Activated T-helper 17 cell treated with anti-CD3 and anti-CD28 coated beads, Interleukin-2, amount 50 U/mL, for 72 hours (primary cell): Measurements from ENCODE around the gene SLC9A9. TPM values are rescaled to one million over a fixed set of nuclear protein-coding genes. Genes with fewer than 3 reads are reported as not detected.
A peak's percentile ranks its signal among the peaks of the same experiment; 100 is the strongest.
"Not testable (repeated sequence)": the region's sequence is repeated elsewhere in the genome, so short reads cannot be mapped to it uniquely, and the experiment has no call there.

Source experiments
- ATAC-seq: fragments of 150-1000 bp; cut with Tn5 transposase; replicated peaks from 2 replicates; pipeline ENCODE4 v1.10.0; 2021; ENCODE audit warnings: mild to moderate bottlenecking, moderate library complexity
- H3K27ac Mint-ChIP-seq: one replicate; pipeline ENCODE4 v1.8.0; 2022; ENCODE audit warnings: mixed read lengths
- H3K27me3 Mint-ChIP-seq: one replicate; pipeline ENCODE4 v1.8.0; 2022; ENCODE audit warnings: mixed read lengths
- H3K36me3 Mint-ChIP-seq: one replicate; pipeline ENCODE4 v1.8.0; 2022; ENCODE audit warnings: low read depth, mild to moderate bottlenecking, mixed read lengths
- H3K4me1 Mint-ChIP-seq: one replicate; pipeline ENCODE4 v1.8.0; 2022; ENCODE audit warnings: mixed read lengths
- H3K4me3 Mint-ChIP-seq: one replicate; pipeline ENCODE4 v1.8.0; 2022; ENCODE audit warnings: mild to moderate bottlenecking, mixed read lengths
- H3K9me3 Mint-ChIP-seq: one replicate; pipeline ENCODE4 v1.8.0; 2022; ENCODE audit warnings: mixed read lengths
- total RNA-seq, 2 donors: library from RNA; stranded (reverse); gene quantifications; one replicate each; pipeline ENCODE4 v1.2.3, GENCODE V29; 2022

The SLC9A9 gene
- 10 to 100 TPM in 1 of 2 donors, 1 to 10 TPM in 1; 4.0 to 15.2 TPM for total RNA-seq

GRCh38 chr3:143847787-143848631 is at the start of gene SLC9A9:
SLC9A9 (minus strand) TSS chr3:143848468; CDS start chr3:143848322, 146 bp downstream.
- Mint-ChIP-seq H3K4me3 (peak within 1 kb of the TSS; percentile 98), H3K36me3 (no peaks in the 10 kb centered on the region), H3K27me3 (no peaks in the 10 kb centered on the region), H3K4me1 (peaks cover 32% of the 10 kb centered on the region), H3K27ac (peak within 1 kb of the TSS; percentile 94), H3K9me3 (no peaks in the 10 kb centered on the region)
- ATAC-seq, result peak; percentile 94

- Mint-ChIP-seq H3K9me3 (no peaks in the 10 kb centered on the region), H3K36me3 (no peaks in the 10 kb centered on the region), H3K27me3 (no peaks in the 10 kb centered on the region), H3K27ac (no peak overlapping the region), H3K4me3 (no peak overlapping the region), H3K4me1 (no peaks in the 10 kb centered on the region)
- no peak for ATAC-seq
Observed at GRCh38 chr3:143897576-143898295, 49.5 kb upstream of the SLC9A9 start.

- H3K27ac Mint-ChIP-seq, result no peak overlapping the region
- H3K4me3 Mint-ChIP-seq, result no peak overlapping the region
- H3K27me3 Mint-ChIP-seq, result peaks cover 4% of the 10 kb centered on the region
- ATAC-seq, result no peak
- no peaks in the 10 kb centered on the region for H3K4me1 Mint-ChIP-seq
- H3K9me3 Mint-ChIP-seq, result no peaks in the 10 kb centered on the region
- no peaks in the 10 kb centered on the region for H3K36me3 Mint-ChIP-seq
Observed at GRCh38 chr3:143896486-143896885, 48.2 kb upstream of the SLC9A9 start.

- Mint-ChIP-seq H3K4me3 (no peak overlapping the region), H3K36me3 (no peaks in the 10 kb centered on the region), H3K4me1 (no peaks in the 10 kb centered on the region), H3K27me3 (peaks cover 4% of the 10 kb centered on the region), H3K27ac (no peak overlapping the region), H3K9me3 (no peaks in the 10 kb centered on the region)
- ATAC-seq, result no peak
Observed at GRCh38 chr3:143895805-143896204, 47.5 kb upstream of the SLC9A9 start.

GRCh38 chr3:143888846-143889245 is 40.6 kb upstream of the SLC9A9 start:
- Mint-ChIP-seq H3K27ac (no peak overlapping the region), H3K4me1 (no peaks in the 10 kb centered on the region), H3K27me3 (peaks cover 4% of the 10 kb centered on the region), H3K9me3 (no peaks in the 10 kb centered on the region), H3K36me3 (no peaks in the 10 kb centered on the region), H3K4me3 (no peak overlapping the region)
- no peak for ATAC-seq

GRCh38 chr3:143888166-143888565 is 39.9 kb upstream of the SLC9A9 start:
- no peak overlapping the region for H3K27ac Mint-ChIP-seq
- no peaks in the 10 kb centered on the region for H3K4me1 Mint-ChIP-seq
- peaks cover 4% of the 10 kb centered on the region for H3K27me3 Mint-ChIP-seq
- no peak overlapping the region for H3K4me3 Mint-ChIP-seq
- no peaks in the 10 kb centered on the region for H3K9me3 Mint-ChIP-seq
- H3K36me3 Mint-ChIP-seq, result no peaks in the 10 kb centered on the region
- no peak for ATAC-seq

- ATAC-seq, result peak; percentile 71
- no peak overlapping the region for H3K27ac Mint-ChIP-seq
- H3K9me3 Mint-ChIP-seq, result no peaks in the 10 kb centered on the region
- H3K4me1 Mint-ChIP-seq, result no peaks in the 10 kb centered on the region
- no peaks in the 10 kb centered on the region for H3K27me3 Mint-ChIP-seq
- H3K4me3 Mint-ChIP-seq, result no peak overlapping the region
- no peaks in the 10 kb centered on the region for H3K36me3 Mint-ChIP-seq
Observed at GRCh38 chr3:143885780-143886427, 37.6 kb upstream of the SLC9A9 start.

- no peak overlapping the region for H3K27ac Mint-ChIP-seq
- no peaks in the 10 kb centered on the region for H3K9me3 Mint-ChIP-seq
- H3K27me3 Mint-ChIP-seq, result no peaks in the 10 kb centered on the region
- H3K4me1 Mint-ChIP-seq, result no peaks in the 10 kb centered on the region
- no peak for ATAC-seq
- H3K4me3 Mint-ChIP-seq, result no peak overlapping the region
- H3K36me3 Mint-ChIP-seq, result no peaks in the 10 kb centered on the region
Observed at GRCh38 chr3:143884861-143885260, 36.6 kb upstream of the SLC9A9 start.

GRCh38 chr3:143883151-143883550 is 34.9 kb upstream of the SLC9A9 start:
- no peaks in the 10 kb centered on the region for H3K36me3 Mint-ChIP-seq
- no peaks in the 10 kb centered on the region for H3K9me3 Mint-ChIP-seq
- no peak overlapping the region for H3K27ac Mint-ChIP-seq
- H3K27me3 Mint-ChIP-seq, result no peaks in the 10 kb centered on the region
- ATAC-seq, result no peak
- H3K4me3 Mint-ChIP-seq, result no peak overlapping the region
- H3K4me1 Mint-ChIP-seq, result no peaks in the 10 kb centered on the region

- Mint-ChIP-seq H3K4me1 (no peaks in the 10 kb centered on the region), H3K27ac (no peak overlapping the region), H3K9me3 (no peaks in the 10 kb centered on the region), H3K36me3 (no peaks in the 10 kb centered on the region), H3K27me3 (no peaks in the 10 kb centered on the region), H3K4me3 (no peak overlapping the region)
- ATAC-seq, result no peak
Observed at GRCh38 chr3:143881095-143881494, 32.8 kb upstream of the SLC9A9 start.

GRCh38 chr3:143875546-143875945 is 27.3 kb upstream of the SLC9A9 start:
- H3K4me1 Mint-ChIP-seq, result peaks cover 6% of the 10 kb centered on the region
- H3K9me3 Mint-ChIP-seq, result no peaks in the 10 kb centered on the region
- no peaks in the 10 kb centered on the region for H3K27me3 Mint-ChIP-seq
- ATAC-seq, result no peak
- no peak overlapping the region for H3K4me3 Mint-ChIP-seq
- no peaks in the 10 kb centered on the region for H3K36me3 Mint-ChIP-seq
- H3K27ac Mint-ChIP-seq, result no peak overlapping the region

- not testable (repeated sequence) for H3K9me3 Mint-ChIP-seq, H3K27me3 Mint-ChIP-seq, H3K36me3 Mint-ChIP-seq, H3K4me3 Mint-ChIP-seq, H3K4me1 Mint-ChIP-seq, ATAC-seq, H3K27ac Mint-ChIP-seq
Observed at GRCh38 chr3:143873553-143873952, 25.3 kb upstream of the SLC9A9 start.

GRCh38 chr3:143865302-143865701 is 17.0 kb upstream of the SLC9A9 start:
- Mint-ChIP-seq H3K27ac (no peak overlapping the region), H3K4me1 (no peaks in the 10 kb centered on the region), H3K27me3 (peaks cover 10% of the 10 kb centered on the region), H3K9me3 (peaks cover 6% of the 10 kb centered on the region), H3K36me3 (no peaks in the 10 kb centered on the region), H3K4me3 (no peak overlapping the region)
- ATAC-seq, result no peak

GRCh38 chr3:143859465-143860203 is 11.4 kb upstream of the SLC9A9 start:
- Mint-ChIP-seq H3K27ac (no peak overlapping the region), H3K4me3 (no peak overlapping the region), H3K36me3 (no peaks in the 10 kb centered on the region), H3K9me3 (peaks cover 6% of the 10 kb centered on the region), H3K4me1 (peaks cover 6% of the 10 kb centered on the region), H3K27me3 (peaks cover 3% of the 10 kb centered on the region)
- no peak for ATAC-seq
